ENCODE results near the gene UQCC3. TPM values are rescaled to one million over a fixed set of nuclear protein-coding genes. Genes with fewer than 3 reads are reported as not detected.

UQCC3 gene
- total RNA-seq, 4 donors from 2014 or later, result 11.1 to 23.9 (median 12.7) TPM

DNA sequence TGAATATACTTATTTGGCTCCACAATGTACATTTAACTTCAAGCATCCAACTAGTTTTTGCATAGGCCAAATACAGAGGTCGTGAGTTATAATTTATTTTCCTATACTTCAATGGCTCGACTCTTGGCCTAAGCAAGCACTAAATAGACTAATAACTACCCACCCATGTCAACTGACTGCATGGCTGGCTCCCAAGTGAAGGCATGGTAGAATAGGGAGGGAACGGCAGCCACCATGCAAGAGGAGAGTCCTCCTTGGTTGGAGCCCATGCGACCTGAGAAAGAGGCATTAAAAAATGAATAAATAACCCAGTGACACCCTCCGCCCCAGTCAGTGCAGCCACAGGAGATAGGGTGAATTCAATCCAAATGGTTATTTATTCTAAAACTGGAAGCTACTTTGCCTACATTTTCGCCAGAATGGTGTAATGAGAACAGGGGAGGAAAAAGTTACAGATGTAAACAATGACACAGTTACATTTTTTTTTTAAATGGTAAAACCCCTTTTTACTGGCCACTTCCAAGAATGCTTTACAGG lies 40.9 kb downstream of the UQCC3 start:
- no peaks in the 10 kb centered on the region for H3K27me3 ChIP-seq
- peaks cover 0 to 69% (median 4%) of the 10 kb centered on the region in 3 donors for H3K36me3 ChIP-seq
- no peak for TF ChIP-seq POLR2A (IDR thresholded peaks at IDR 0.05)
- TF ChIP-seq, protein P1, sequence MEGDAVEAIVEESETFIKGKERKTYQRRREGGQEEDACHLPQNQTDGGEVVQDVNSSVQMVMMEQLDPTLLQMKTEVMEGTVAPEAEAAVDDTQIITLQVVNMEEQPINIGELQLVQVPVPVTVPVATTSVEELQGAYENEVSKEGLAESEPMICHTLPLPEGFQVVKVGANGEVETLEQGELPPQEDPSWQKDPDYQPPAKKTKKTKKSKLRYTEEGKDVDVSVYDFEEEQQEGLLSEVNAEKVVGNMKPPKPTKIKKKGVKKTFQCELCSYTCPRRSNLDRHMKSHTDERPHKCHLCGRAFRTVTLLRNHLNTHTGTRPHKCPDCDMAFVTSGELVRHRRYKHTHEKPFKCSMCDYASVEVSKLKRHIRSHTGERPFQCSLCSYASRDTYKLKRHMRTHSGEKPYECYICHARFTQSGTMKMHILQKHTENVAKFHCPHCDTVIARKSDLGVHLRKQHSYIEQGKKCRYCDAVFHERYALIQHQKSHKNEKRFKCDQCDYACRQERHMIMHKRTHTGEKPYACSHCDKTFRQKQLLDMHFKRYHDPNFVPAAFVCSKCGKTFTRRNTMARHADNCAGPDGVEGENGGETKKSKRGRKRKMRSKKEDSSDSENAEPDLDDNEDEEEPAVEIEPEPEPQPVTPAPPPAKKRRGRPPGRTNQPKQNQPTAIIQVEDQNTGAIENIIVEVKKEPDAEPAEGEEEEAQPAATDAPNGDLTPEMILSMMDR (IDR thresholded peaks at IDR 0.05), result no peak
- no peak for DNase-seq
- H3K9me3 ChIP-seq, result no peaks in the 10 kb centered on the region
- peak overlapping the region in 2 of 4 donors; percentile 52 to 88 for H3K27ac ChIP-seq
- H3K4me3 ChIP-seq, result no peak overlapping the region
- peaks cover 0 to 53% (median 5%) of the 10 kb centered on the region in 4 donors for H3K4me1 ChIP-seq

DNA sequence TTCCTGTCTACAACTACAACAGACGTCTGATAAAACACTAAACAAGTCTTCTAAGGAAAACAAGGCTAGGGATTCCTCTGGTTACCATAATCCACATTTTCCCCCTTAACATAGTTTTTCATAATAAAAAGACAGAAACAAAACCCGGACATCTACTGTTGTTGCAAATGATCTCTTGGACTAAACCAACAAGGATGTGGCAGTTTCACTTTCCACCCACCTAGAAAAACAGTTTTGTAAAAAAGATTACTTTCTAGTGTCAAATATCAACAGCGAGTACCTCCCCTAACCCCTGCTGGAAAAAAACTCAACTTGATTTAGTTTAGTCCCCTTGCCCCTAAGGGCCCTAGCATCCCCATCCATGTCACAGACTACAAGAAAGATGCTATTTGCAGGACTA lies 41.4 kb downstream of the UQCC3 start:
- Histone ChIP-seq H3K27ac (peak overlapping the region in 3 of 4 donors; percentile 52 to 88 (median 67)), H3K27me3 (no peaks in the 10 kb centered on the region), H3K36me3 (peaks cover 0 to 74% (median 7%) of the 10 kb centered on the region in 3 donors), H3K9me3 (no peaks in the 10 kb centered on the region), H3K4me3 (no peak overlapping the region), H3K4me1 (peaks cover 0 to 53% (median 5%) of the 10 kb centered on the region in 4 donors)
- DNase-seq, result no peak
- no peak for TF ChIP-seq POLR2A (IDR thresholded peaks at IDR 0.05)

DNA sequence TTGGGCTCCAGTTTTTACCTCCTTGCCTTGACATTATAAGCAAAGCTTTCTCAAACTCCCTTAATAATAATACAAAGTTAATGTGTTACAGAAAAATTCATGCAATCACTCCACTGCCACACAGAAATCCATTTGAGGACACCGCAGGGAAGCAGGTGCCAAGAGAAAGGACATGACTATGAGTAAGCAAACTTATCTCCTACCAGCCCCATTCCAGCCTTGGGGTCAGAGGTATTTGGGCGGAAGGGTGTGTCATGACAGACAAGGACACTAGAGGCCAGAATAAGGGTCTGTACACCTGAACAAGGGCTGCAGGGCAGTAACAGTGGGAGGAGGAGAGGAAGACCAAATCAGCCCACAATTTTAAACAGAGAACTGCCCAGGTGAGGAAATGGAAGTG lies 41.9 kb downstream of the UQCC3 start:
- TF ChIP-seq POLR2A (IDR thresholded peaks at IDR 0.05), result no peak
- TF ChIP-seq, protein P1 (IDR thresholded peaks at IDR 0.05), result no peak
- Histone ChIP-seq H3K9me3 (no peaks in the 10 kb centered on the region), H3K36me3 (peaks cover 0 to 79% (median 7%) of the 10 kb centered on the region in 3 donors), H3K4me3 (no peak overlapping the region), H3K27me3 (no peaks in the 10 kb centered on the region), H3K27ac (peak overlapping the region in 3 of 4 donors; percentile 52 to 88 (median 67)), H3K4me1 (peaks cover 0 to 50% (median 5%) of the 10 kb centered on the region in 4 donors)
- DNase-seq, result peak in 2 of 3 donors; percentile 61 to 84

DNA sequence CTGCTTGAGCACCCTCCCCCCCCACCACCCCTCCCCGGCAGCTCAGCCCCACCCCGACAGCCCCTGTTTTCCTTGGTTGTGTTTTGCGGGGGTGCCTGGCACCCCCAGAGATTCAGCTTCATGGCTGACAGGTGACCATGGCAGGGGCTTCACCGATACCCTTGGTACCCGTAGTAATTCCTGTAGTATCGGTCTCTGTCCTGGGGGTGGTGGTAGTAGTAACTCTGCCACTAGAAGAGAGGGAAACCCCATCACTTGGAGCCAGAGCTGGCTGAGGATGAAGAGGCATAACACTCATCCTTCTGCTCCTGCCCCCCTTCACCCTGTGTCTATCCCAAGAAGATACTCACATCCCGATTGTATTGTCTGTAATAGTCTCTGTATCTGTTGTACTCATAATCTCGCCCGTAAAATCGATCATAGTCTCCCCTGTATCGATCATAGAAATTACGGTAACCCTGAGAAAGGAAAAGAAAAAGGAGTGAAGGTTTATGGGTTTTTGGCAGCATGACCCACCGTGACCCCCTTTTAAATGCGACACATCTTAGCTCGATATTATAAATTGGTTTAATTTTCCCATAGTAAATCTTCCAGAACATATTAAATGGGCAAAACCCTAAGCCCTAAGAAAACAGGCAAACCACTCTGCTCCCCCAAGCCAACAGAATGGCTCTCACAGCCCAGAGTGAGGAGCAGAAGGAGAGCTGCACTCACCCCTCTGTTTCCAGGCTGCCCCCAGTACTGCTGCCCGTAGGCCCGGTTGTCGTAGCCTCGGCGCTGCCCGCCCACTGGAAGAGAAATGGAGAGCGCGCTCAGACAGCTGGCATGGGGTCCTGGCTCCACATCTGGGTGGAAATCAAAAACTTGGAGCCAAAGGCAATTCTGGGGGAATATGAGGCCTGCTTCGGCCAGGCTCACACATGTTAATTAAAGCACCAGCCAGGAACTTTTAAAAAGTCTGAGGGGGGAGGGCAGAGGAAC lies 44.0 kb downstream of the UQCC3 start:
- Histone ChIP-seq H3K36me3 (peaks cover 0 to 100% (median 7%) of the 10 kb centered on the region in 3 donors), H3K4me1 (peaks cover 0 to 35% (median 3%) of the 10 kb centered on the region in 4 donors)
- TF ChIP-seq POLR2A (IDR thresholded peaks at IDR 0.05), result no peak
- TF ChIP-seq, protein P1 (IDR thresholded peaks at IDR 0.05), result no peak

DNA sequence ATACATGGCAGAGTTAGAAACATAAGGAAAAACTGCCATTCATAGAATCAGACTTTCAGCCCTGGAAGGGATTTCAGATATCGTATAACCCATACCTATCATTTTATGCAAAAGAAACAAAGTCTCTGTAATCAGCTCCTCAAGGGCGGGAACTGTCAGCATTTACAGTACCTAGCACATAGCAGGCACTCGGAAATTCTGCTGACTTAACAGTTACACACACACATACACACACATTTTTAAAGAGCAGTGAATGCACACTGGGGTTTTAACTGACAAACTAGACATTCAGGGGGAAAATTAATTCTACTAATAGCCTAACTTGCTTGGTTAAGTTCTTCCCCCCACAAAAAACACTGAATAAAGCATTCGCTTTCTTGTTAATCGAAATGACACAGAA lies 44.7 kb downstream of the UQCC3 start:
- H3K36me3 ChIP-seq, result peaks cover 0 to 100% (median 7%) of the 10 kb centered on the region in 3 donors
- H3K9me3 ChIP-seq, result no peaks in the 10 kb centered on the region
- H3K4me3 ChIP-seq, result no peak overlapping the region
- no peak overlapping the region for H3K27ac ChIP-seq
- H3K4me1 ChIP-seq, result peaks cover 0 to 35% (median 3%) of the 10 kb centered on the region in 4 donors
- TF ChIP-seq, protein P1 (IDR thresholded peaks at IDR 0.05), result no peak
- TF ChIP-seq POLR2A (IDR thresholded peaks at IDR 0.05), result no peak
- no peak for DNase-seq
- H3K27me3 ChIP-seq, result no peaks in the 10 kb centered on the region

More for the DNA sequence above, 44.0 kb downstream of the UQCC3 start:
- Histone ChIP-seq H3K4me3 (no peak overlapping the region), H3K9me3 (no peaks in the 10 kb centered on the region), H3K27me3 (no peaks in the 10 kb centered on the region), H3K27ac (no peak overlapping the region)
- no peak for DNase-seq

DNA sequence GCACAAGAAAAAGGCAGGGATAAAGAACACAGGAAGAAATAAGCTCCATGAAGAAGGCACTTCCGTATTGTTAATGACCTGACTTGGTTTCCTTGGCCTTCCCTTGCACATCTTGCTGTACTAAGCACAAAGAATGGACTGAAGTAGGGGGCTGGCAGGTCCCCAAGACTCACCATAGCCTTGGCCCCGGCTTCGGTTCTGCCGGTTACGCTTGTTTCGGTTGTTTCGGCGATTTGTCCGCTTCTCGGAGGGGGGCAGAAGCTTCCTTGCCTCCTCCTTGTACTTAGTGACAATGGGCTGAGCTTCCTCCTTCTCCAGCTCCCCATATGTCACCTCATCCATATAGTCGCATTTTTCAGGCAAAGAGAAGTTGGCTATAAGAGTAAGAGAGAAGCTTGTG lies 45.3 kb downstream of the UQCC3 start:
- DNase-seq, result peak in 1 of 3 donors; percentile 14
- H3K27ac ChIP-seq, result no peak overlapping the region
- peaks cover 0 to 35% (median 3%) of the 10 kb centered on the region in 4 donors for H3K4me1 ChIP-seq
- H3K27me3 ChIP-seq, result no peaks in the 10 kb centered on the region
- H3K9me3 ChIP-seq, result no peaks in the 10 kb centered on the region
- H3K36me3 ChIP-seq, result peaks cover 0 to 100% (median 7%) of the 10 kb centered on the region in 3 donors
- no peak overlapping the region for H3K4me3 ChIP-seq
- no peak for TF ChIP-seq POLR2A (IDR thresholded peaks at IDR 0.05)
- TF ChIP-seq, protein P1 (IDR thresholded peaks at IDR 0.05), result no peak

All from Peyer's patch (tissue), 4 donors.